Endothelial cell of umbilical vein (primary cell): Measurements from ENCODE around the gene EPC2.

Experiments used
- CTCF ChIP-seq, 2 donors: IDR thresholded peaks; 1 replicate in 1 of 2; 2 replicates in 1 of 2; pipeline ENCODE4 v1.5.1; 2011; ENCODE audit warnings: low read length in 2 of 2, mild to moderate bottlenecking in 2 of 2, moderate library complexity in 2 of 2, control low read depth in 1 of 2, inconsistent platforms in 1 of 2, low read depth in 1 of 2; ENCODE audit not compliant: insufficient read depth in 1 of 2; ENCODE audit errors: extremely low read depth in 1 of 2
- EZH2 ChIP-seq: IDR thresholded peaks from 2 replicates; pipeline ENCODE4 v1.6.1; 2012; ENCODE audit warnings: borderline replicate concordance, low read depth, mild to moderate bottlenecking, moderate library complexity, low read length, inconsistent platforms; ENCODE audit not compliant: severe bottlenecking
- MAX ChIP-seq: IDR thresholded peaks from 2 replicates; pipeline ENCODE4 v1.6.1; 2011; ENCODE audit not compliant: insufficient read depth, insufficient read length
- POLR2A ChIP-seq: IDR thresholded peaks from 2 replicates; pipeline ENCODE4 v1.6.1; 2012; ENCODE audit warnings: low read depth, mild to moderate bottlenecking, control low read depth, low read length
- POLR2AphosphoS5 ChIP-seq: IDR thresholded peaks from 2 replicates; pipeline ENCODE4 v1.6.1; 2012; ENCODE audit warnings: low read depth, mild to moderate bottlenecking, control low read depth, low read length, moderate library complexity; ENCODE audit not compliant: insufficient read depth

GRCh38 chr2:148616662-148617061 lies 27.9 kb upstream of the EPC2 start:
- TF ChIP-seq EZH2, result no peak
- TF ChIP-seq CTCF (IDR thresholded peaks at IDR 0.05; ENCODE audit: extremely low read depth in 1 of 2, insufficient read depth in 1 of 2, low read depth in 1 of 2, low read length in 2 of 2), result no peak
- no peak for TF ChIP-seq MAX
- TF ChIP-seq POLR2A, result no peak
- TF ChIP-seq POLR2AphosphoS5, result no peak
